ENCODE data around the gene SLC41A2.

- no peak for TF ChIP-seq CTCF (IDR thresholded peaks at IDR 0.05)
- TF ChIP-seq POLR2A (IDR thresholded peaks at IDR 0.05) = no peak
Observed at GRCh38 chr12:104976703-104977102, 18.6 kb upstream of the SLC41A2 start.
